ENCODE measurements around the gene KRTAP21-2.

KRTAP21-2 gene

GRCh38 chr21:30719401-30719800, 27.7 kb downstream of the KRTAP21-2 start:
- H3K27ac ChIP-seq (ENCODE audit: insufficient read depth, low read depth, low read length, poor library complexity, severe bottlenecking) = no peak overlapping the region
- 86 to 96% methylated on average over 1 of the region's 1 CpG for whole genome bisulfite sequencing, 2 experiments

GRCh38 chr21:30718239-30718909, 28.7 kb downstream of the KRTAP21-2 start, which contains the start of gene KRTAP21-3:
Gene KRTAP21-3 (minus strand): TSS chr21:30718777. CDS start chr21:30718759, 18 bp downstream.
- Histone ChIP-seq H3K9me3 (ENCODE audit: control insufficient read depth, low read length) (no peaks in the 10 kb centered on the region), H3K36me3 (ENCODE audit: control insufficient read depth, insufficient read depth, low read length) (no peaks in the 10 kb centered on the region), H3K27ac (ENCODE audit: insufficient read depth, low read depth, low read length, poor library complexity, severe bottlenecking) (no peak within 1 kb of the TSS), H3K4me3 (ENCODE audit: insufficient read depth, low read depth, low read length) (no peak within 1 kb of the TSS), H3K27me3 (ENCODE audit: control insufficient read depth, insufficient read depth, low read length, poor library complexity, severe bottlenecking) (no peaks in the 10 kb centered on the region), H3K4me1 (ENCODE audit: control insufficient read depth, insufficient read depth, low read length) (no peaks in the 10 kb centered on the region)
- 88% methylated on average over 3 of the region's 3 CpGs for WGBS, 2 experiments

More at GRCh38 chr21:30719401-30719800, 27.7 kb downstream of the KRTAP21-2 start:
- Histone ChIP-seq H3K36me3 (ENCODE audit: control insufficient read depth, insufficient read depth, low read length) (no peaks in the 10 kb centered on the region), H3K4me3 (ENCODE audit: insufficient read depth, low read depth, low read length) (no peak overlapping the region), H3K4me1 (ENCODE audit: control insufficient read depth, insufficient read depth, low read length) (no peaks in the 10 kb centered on the region), H3K27me3 (ENCODE audit: control insufficient read depth, insufficient read depth, low read length, poor library complexity, severe bottlenecking) (no peaks in the 10 kb centered on the region), H3K9me3 (ENCODE audit: control insufficient read depth, low read length) (no peaks in the 10 kb centered on the region)

GRCh38 chr21:30717105-30717504, 30.0 kb downstream of the KRTAP21-2 start:
- H3K4me3 ChIP-seq (ENCODE audit: insufficient read depth, low read depth, low read length) = no peak overlapping the region
- H3K9me3 ChIP-seq (ENCODE audit: control insufficient read depth, low read length) = no peaks in the 10 kb centered on the region
- no peaks in the 10 kb centered on the region for H3K27me3 ChIP-seq (ENCODE audit: control insufficient read depth, insufficient read depth, low read length, poor library complexity, severe bottlenecking)
- no peaks in the 10 kb centered on the region for H3K36me3 ChIP-seq (ENCODE audit: control insufficient read depth, insufficient read depth, low read length)
- WGBS, 2 experiments = no CpG with 5 or more reads among the region's 2 CpGs
- H3K4me1 ChIP-seq (ENCODE audit: control insufficient read depth, insufficient read depth, low read length) = no peaks in the 10 kb centered on the region
- no peak overlapping the region for H3K27ac ChIP-seq (ENCODE audit: insufficient read depth, low read depth, low read length, poor library complexity, severe bottlenecking)

GRCh38 chr21:30714946-30715345, 32.1 kb downstream of the KRTAP21-2 start:
- no peaks in the 10 kb centered on the region for H3K4me1 ChIP-seq (ENCODE audit: control insufficient read depth, insufficient read depth, low read length)
- no peaks in the 10 kb centered on the region for H3K36me3 ChIP-seq (ENCODE audit: control insufficient read depth, insufficient read depth, low read length)
- WGBS, 2 experiments = 100% methylated on average over 2 of the region's 2 CpGs; no CpG with 5 or more reads in 1 of the 2 experiments

GRCh38 chr21:30714456-30714855, 32.6 kb downstream of the KRTAP21-2 start:
- 78 to 91% methylated on average over 3 of the region's 3 CpGs for WGBS, 2 experiments
- H3K27ac ChIP-seq (ENCODE audit: insufficient read depth, low read depth, low read length, poor library complexity, severe bottlenecking) = no peak overlapping the region
- no peaks in the 10 kb centered on the region for H3K36me3 ChIP-seq (ENCODE audit: control insufficient read depth, insufficient read depth, low read length)
- no peaks in the 10 kb centered on the region for H3K27me3 ChIP-seq (ENCODE audit: control insufficient read depth, insufficient read depth, low read length, poor library complexity, severe bottlenecking)
- no peak overlapping the region for H3K4me3 ChIP-seq (ENCODE audit: insufficient read depth, low read depth, low read length)
- no peaks in the 10 kb centered on the region for H3K9me3 ChIP-seq (ENCODE audit: control insufficient read depth, low read length)
- H3K4me1 ChIP-seq (ENCODE audit: control insufficient read depth, insufficient read depth, low read length) = no peaks in the 10 kb centered on the region

More at GRCh38 chr21:30714946-30715345, 32.1 kb downstream of the KRTAP21-2 start:
- H3K27me3 ChIP-seq (ENCODE audit: control insufficient read depth, insufficient read depth, low read length, poor library complexity, severe bottlenecking) = no peaks in the 10 kb centered on the region
- H3K9me3 ChIP-seq (ENCODE audit: control insufficient read depth, low read length) = no peaks in the 10 kb centered on the region
- H3K27ac ChIP-seq (ENCODE audit: insufficient read depth, low read depth, low read length, poor library complexity, severe bottlenecking) = no peak overlapping the region
- H3K4me3 ChIP-seq (ENCODE audit: insufficient read depth, low read depth, low read length) = no peak overlapping the region

- no peaks in the 10 kb centered on the region for H3K36me3 ChIP-seq (ENCODE audit: control insufficient read depth, insufficient read depth, low read length)
- H3K27ac ChIP-seq (ENCODE audit: insufficient read depth, low read depth, low read length, poor library complexity, severe bottlenecking) = no peak overlapping the region
- H3K27me3 ChIP-seq (ENCODE audit: control insufficient read depth, insufficient read depth, low read length, poor library complexity, severe bottlenecking) = no peaks in the 10 kb centered on the region
- H3K4me1 ChIP-seq (ENCODE audit: control insufficient read depth, insufficient read depth, low read length) = no peaks in the 10 kb centered on the region
- H3K4me3 ChIP-seq (ENCODE audit: insufficient read depth, low read depth, low read length) = no peak overlapping the region
- no peaks in the 10 kb centered on the region for H3K9me3 ChIP-seq (ENCODE audit: control insufficient read depth, low read length)
- 91 to 92% methylated on average over 3 of the region's 3 CpGs for WGBS, 2 experiments
These were observed 33.3 kb downstream of the KRTAP21-2 start for GRCh38 chr21:30713766-30714165.

GRCh38 chr21:30710499-30710898, 36.6 kb downstream of the KRTAP21-2 start:
- Histone ChIP-seq H3K4me1 (ENCODE audit: control insufficient read depth, insufficient read depth, low read length) (no peaks in the 10 kb centered on the region), H3K4me3 (ENCODE audit: insufficient read depth, low read depth, low read length) (no peak overlapping the region), H3K27me3 (ENCODE audit: control insufficient read depth, insufficient read depth, low read length, poor library complexity, severe bottlenecking) (no peaks in the 10 kb centered on the region), H3K27ac (ENCODE audit: insufficient read depth, low read depth, low read length, poor library complexity, severe bottlenecking) (no peak overlapping the region), H3K9me3 (ENCODE audit: control insufficient read depth, low read length) (no peaks in the 10 kb centered on the region), H3K36me3 (ENCODE audit: control insufficient read depth, insufficient read depth, low read length) (no peaks in the 10 kb centered on the region)
- 70 to 88% methylated on average over 3 of the region's 3 CpGs for WGBS, 2 experiments

- H3K27ac ChIP-seq (ENCODE audit: insufficient read depth, low read depth, low read length, poor library complexity, severe bottlenecking) = no peak overlapping the region
- H3K4me3 ChIP-seq (ENCODE audit: insufficient read depth, low read depth, low read length) = no peak overlapping the region
- H3K9me3 ChIP-seq (ENCODE audit: control insufficient read depth, low read length) = no peaks in the 10 kb centered on the region
- no peaks in the 10 kb centered on the region for H3K27me3 ChIP-seq (ENCODE audit: control insufficient read depth, insufficient read depth, low read length, poor library complexity, severe bottlenecking)
- no peaks in the 10 kb centered on the region for H3K36me3 ChIP-seq (ENCODE audit: control insufficient read depth, insufficient read depth, low read length)
- H3K4me1 ChIP-seq (ENCODE audit: control insufficient read depth, insufficient read depth, low read length) = no peaks in the 10 kb centered on the region
These were observed 39.6 kb downstream of the KRTAP21-2 start for GRCh38 chr21:30707409-30707808.
